Measurements from ENCODE around the gene PTPRM. TPM values are rescaled to one million over a fixed set of nuclear protein-coding genes. Genes with fewer than 3 reads are reported as not detected.

The PTPRM gene
- total and polyA plus RNA-seq, 4 donors, result 9.2 to 23.0 (median 12.7) TPM

GRCh38 chr18:7793100-7793499, 226.0 kb downstream of the PTPRM start:
- DNase-seq (ENCODE audit: low spot score), result no peak
- H3K27me3 ChIP-seq (ENCODE audit: control insufficient read depth in 4 of 4, insufficient read depth in 4 of 4, low read length in 3 of 4), result no peaks in the 10 kb centered on the region
- TF ChIP-seq ATF3 (IDR thresholded peaks at IDR 0.05), result no peak
- TF ChIP-seq YY1 (IDR thresholded peaks at IDR 0.05), result no peak
- no peak overlapping the region for H3K9ac ChIP-seq (ENCODE audit: low read depth in 1 of 2, low read length in 2 of 2)
- H3K27ac ChIP-seq (ENCODE audit: low read depth in 1 of 2, low read length in 2 of 2), result no peak overlapping the region
- no peaks in the 10 kb centered on the region for H3K36me3 ChIP-seq (ENCODE audit: control insufficient read depth in 4 of 4, insufficient read depth in 3 of 4, low read depth in 1 of 4, low read length in 3 of 4)
- no peak overlapping the region for H3K4me3 ChIP-seq (ENCODE audit: low read depth in 1 of 3, low read length in 3 of 3)
- H3K9me3 ChIP-seq (ENCODE audit: control insufficient read depth in 4 of 4, low read length in 3 of 4), result no peaks in the 10 kb centered on the region
- WGBS, result 96% methylated on average over 5 of the region's 5 CpGs
- peaks cover 0 to 2% (median 0%) of the 10 kb centered on the region in 4 donors for H3K4me1 ChIP-seq (ENCODE audit: control insufficient read depth in 4 of 4, insufficient read depth in 4 of 4, low read length in 3 of 4)

GRCh38 chr18:7803956-7804469, 236.9 kb downstream of the PTPRM start:
- peaks cover 0 to 4% (median 0%) of the 10 kb centered on the region in 4 donors for H3K4me1 ChIP-seq (ENCODE audit: control insufficient read depth in 4 of 4, insufficient read depth in 4 of 4, low read length in 3 of 4)
- H3K4me3 ChIP-seq (ENCODE audit: low read depth in 1 of 3, low read length in 3 of 3), result no peak overlapping the region
- no peak for DNase-seq (ENCODE audit: low spot score)
- H3K36me3 ChIP-seq (ENCODE audit: control insufficient read depth in 4 of 4, insufficient read depth in 3 of 4, low read depth in 1 of 4, low read length in 3 of 4), result no peaks in the 10 kb centered on the region
- no peaks in the 10 kb centered on the region for H3K27me3 ChIP-seq (ENCODE audit: control insufficient read depth in 4 of 4, insufficient read depth in 4 of 4, low read length in 3 of 4)
- H3K9me3 ChIP-seq (ENCODE audit: control insufficient read depth in 4 of 4, low read length in 3 of 4), result no peaks in the 10 kb centered on the region
- no peak overlapping the region for H3K9ac ChIP-seq (ENCODE audit: low read depth in 1 of 2, low read length in 2 of 2)
- TF ChIP-seq HNF4G (IDR thresholded peaks at IDR 0.05), result no peak
- TF ChIP-seq NR2F2 (IDR thresholded peaks at IDR 0.05), result no peak
- TF ChIP-seq RAD21 (IDR thresholded peaks at IDR 0.05), result no peak
- no peak for TF ChIP-seq ZBTB33 (IDR thresholded peaks at IDR 0.05)
- TF ChIP-seq REST (IDR thresholded peaks at IDR 0.05), result no peak
- TF ChIP-seq EGR1 (IDR thresholded peaks at IDR 0.05; ENCODE audit: low read depth in 2 of 2), result no peak
- TF ChIP-seq RXRA (IDR thresholded peaks at IDR 0.05), result no peak
- TF ChIP-seq, protein P1, sequence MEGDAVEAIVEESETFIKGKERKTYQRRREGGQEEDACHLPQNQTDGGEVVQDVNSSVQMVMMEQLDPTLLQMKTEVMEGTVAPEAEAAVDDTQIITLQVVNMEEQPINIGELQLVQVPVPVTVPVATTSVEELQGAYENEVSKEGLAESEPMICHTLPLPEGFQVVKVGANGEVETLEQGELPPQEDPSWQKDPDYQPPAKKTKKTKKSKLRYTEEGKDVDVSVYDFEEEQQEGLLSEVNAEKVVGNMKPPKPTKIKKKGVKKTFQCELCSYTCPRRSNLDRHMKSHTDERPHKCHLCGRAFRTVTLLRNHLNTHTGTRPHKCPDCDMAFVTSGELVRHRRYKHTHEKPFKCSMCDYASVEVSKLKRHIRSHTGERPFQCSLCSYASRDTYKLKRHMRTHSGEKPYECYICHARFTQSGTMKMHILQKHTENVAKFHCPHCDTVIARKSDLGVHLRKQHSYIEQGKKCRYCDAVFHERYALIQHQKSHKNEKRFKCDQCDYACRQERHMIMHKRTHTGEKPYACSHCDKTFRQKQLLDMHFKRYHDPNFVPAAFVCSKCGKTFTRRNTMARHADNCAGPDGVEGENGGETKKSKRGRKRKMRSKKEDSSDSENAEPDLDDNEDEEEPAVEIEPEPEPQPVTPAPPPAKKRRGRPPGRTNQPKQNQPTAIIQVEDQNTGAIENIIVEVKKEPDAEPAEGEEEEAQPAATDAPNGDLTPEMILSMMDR (IDR thresholded peaks at IDR 0.05; ENCODE audit: low read depth, low read length, missing input control), result no peak
- TF ChIP-seq TAF1 (conservative IDR thresholded peaks at IDR 0.05), result no peak
- TF ChIP-seq, protein P2, sequence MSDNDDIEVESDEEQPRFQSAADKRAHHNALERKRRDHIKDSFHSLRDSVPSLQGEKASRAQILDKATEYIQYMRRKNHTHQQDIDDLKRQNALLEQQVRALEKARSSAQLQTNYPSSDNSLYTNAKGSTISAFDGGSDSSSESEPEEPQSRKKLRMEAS (IDR thresholded peaks at IDR 0.05), result no peak
- TF ChIP-seq FOXA2 (IDR thresholded peaks at IDR 0.05), result no peak
- TF ChIP-seq YY1 (IDR thresholded peaks at IDR 0.05), result no peak
- TF ChIP-seq ATF3 (IDR thresholded peaks at IDR 0.05), result no peak
- no peak for TF ChIP-seq SP1 (IDR thresholded peaks at IDR 0.05)
- H3K27ac ChIP-seq (ENCODE audit: low read depth in 1 of 2, low read length in 2 of 2), result no peak overlapping the region
- 67% methylated on average over 4 of the region's 4 CpGs for WGBS
